Limb (tissue), 2 donors: ENCODE measurements around the gene IGFALS.

Source experiments
- DNase-seq, 2 donors: peaks; one replicate each; pipeline ENCODE4 v3.0.0-alpha.2; 2016; ENCODE audit errors: extremely low spot score in 2 of 2

IGFALS gene

DNA sequence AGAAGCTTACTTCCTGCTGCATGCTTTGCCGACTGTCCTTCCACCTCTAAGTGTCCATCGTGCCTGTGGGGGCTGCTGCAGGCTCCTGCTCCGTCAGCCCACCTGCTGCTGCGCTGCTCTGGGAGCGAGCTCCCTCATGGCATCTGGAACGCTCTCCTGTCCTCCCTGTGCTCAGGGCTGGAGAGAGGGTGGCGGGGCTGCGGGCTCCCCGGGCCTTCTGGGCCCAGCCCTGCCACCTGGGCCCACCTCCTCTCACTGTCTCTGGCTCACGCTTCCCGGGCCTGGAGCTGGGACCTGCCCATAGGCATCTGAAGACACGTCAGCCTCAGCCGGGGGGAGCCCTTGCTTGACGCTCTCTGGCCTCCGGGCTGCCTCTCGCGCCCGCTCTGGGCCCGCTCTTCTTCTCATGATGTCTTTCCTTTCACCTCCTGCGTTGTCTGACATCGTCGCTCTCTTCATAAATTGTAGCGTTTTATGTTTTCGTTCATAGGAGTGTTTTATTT is 49.1 kb downstream of the IGFALS start:
- DNase-seq, result no peak

DNA sequence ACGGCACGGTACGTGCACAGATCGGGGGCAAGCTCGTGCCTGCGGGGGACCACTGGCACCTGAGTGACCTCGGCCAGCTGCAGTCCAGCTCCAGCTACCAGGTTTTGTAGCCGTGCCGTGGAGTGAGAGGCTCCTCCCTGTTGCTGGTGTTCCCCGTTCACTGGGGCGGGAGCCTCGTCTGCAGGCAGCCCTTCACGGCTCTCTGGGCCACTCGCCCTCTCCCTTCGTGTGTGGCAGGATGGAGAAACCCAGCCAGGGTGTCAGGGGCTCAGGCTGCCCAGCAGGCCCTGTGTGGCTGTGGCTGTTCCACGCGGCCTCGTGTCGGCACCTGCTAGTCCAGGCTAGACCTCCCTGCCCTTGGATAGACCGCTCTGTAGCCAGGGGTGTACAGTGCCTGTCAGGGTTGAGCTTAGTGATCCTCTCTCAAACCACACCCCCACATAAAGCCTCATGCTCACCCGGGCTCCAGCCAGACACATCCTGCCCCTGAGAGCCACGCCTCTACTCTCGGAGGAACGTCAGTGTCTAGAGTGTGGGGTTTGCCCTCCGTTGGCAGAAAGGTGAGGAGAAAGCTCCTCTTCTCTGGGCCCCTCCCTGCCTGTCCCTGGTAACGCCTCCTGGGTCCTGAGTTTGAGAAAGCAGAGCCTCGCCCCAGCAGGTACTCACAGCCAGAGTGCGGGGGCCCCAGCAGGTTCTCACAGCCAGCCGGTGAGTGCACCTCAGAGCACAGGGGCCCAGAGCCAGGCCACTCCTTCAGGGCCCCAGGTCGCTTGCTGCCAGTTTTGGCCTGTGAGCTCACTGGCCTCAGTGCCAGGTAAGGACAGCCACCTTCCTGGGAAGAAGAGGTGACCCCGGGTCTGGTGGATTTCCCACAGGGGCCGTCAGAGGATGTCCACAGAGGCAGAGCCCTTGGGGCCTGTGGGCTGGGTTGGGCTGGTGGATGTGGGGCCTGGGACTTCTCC is 49.8 kb downstream of the IGFALS start:
- no peak for DNase-seq

DNA sequence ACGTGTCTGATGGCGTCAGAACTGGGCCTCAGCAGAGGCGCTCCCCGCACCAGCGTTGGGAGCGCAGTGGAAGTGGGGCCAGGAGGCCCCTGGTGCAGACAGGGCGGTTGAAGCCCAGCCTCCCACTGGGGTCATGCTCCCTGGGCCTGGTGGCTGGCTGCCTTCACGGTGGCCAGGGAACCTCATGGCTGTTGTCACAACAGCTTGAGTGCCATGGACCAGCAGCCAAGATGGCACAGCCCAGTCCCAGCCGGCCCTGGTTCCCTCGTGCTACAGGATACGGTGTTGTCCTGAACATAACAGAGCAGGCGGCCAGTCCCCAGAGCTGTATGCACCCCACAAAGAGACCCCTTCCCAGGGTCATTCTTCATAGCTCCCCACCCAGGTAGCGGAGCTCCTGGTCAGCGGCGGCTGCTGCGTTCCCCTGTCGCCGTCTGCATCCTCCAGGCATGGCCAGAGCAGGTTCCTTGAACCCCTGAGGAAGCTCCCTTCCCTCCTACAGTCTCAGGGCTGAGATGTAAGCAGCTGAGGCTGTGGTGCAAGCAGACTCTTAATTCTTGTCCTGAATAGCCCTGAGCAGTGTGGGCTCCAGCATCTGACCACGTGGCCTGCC is 51.8 kb downstream of the IGFALS start:
- no peak for DNase-seq

DNA sequence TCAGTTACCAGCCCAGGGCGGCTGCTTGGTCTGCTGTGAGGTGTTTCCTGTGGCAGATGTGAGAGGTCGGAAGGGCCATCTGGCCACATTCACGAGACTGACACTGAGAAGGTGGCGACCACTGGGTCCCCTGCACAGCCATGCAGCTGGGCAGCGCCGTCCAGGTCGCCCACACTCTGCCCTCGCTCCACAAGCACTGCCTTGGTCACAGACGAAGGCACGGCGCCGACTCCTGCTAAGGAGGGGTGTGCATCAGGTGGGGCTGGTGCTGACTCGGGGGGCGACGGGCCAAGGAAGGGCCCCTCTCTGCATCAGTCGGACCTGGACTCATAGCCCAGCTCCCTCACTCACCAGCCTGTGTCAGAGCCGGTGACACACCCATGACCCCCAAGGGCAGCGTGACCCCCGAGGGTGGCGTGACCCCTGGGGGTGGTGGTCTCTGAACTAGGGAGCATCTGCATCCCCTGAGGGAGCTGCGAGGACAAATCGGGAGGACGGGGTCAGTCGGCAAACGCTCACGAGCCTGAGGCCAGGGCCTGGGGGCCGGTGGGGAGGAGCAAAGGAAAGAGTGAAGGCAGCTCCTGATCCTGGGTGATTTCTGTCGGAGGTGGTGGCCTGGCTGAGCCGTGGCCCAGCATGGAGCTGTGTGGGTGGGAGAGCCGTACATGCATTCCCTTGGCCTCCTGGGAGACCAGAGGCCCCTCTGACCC is 52.6 kb downstream of the IGFALS start:
- no peak for DNase-seq
